Immature natural killer cell (primary cell): ENCODE results near the gene KCNMB1. TPM values are rescaled to one million over a fixed set of nuclear protein-coding genes. Genes with fewer than 3 reads are reported as not detected.
"Not testable (repeated sequence)": the region's sequence is repeated elsewhere in the genome, so short reads cannot be mapped to it uniquely, and the experiment has no call there.

Experiments used
- DNase-seq, 3 donors: peaks; one replicate each; pipeline ENCODE4 v3.0.0; 2022; ENCODE audit warnings: mixed read lengths in 1 of 3
- H3K27ac Mint-ChIP-seq, 6 donors: one replicate each; pipeline ENCODE4 v1.8.0; 2020; ENCODE audit warnings: mixed read lengths in 6 of 6, mild to moderate bottlenecking in 5 of 6, inconsistent platforms in 4 of 6, moderate library complexity in 3 of 6
- H3K27me3 Mint-ChIP-seq, 3 donors: one replicate each; pipeline ENCODE4 v1.8.0; 2020 to 2021; ENCODE audit warnings: low read depth in 3 of 3, mild to moderate bottlenecking in 3 of 3, mixed read lengths in 3 of 3, moderate library complexity in 3 of 3, inconsistent platforms in 1 of 3
- H3K36me3 Mint-ChIP-seq, 3 donors: one replicate each; pipeline ENCODE4 v1.8.0; 2020; ENCODE audit warnings: mixed read lengths in 3 of 3, inconsistent platforms in 2 of 3, mild to moderate bottlenecking in 2 of 3
- H3K4me1 Mint-ChIP-seq, 2 donors: one replicate each; pipeline ENCODE4 v1.8.0; 2020; ENCODE audit warnings: inconsistent platforms in 2 of 2, mild to moderate bottlenecking in 2 of 2, mixed read lengths in 2 of 2, moderate library complexity in 1 of 2
- H3K4me3 Mint-ChIP-seq, 5 donors: one replicate each; pipeline ENCODE4 v1.8.0; 2020; ENCODE audit warnings: mild to moderate bottlenecking in 5 of 5, mixed read lengths in 5 of 5, inconsistent platforms in 3 of 5, moderate library complexity in 3 of 5
- H3K9me3 Mint-ChIP-seq, 6 donors: one replicate each; pipeline ENCODE4 v1.8.0; 2020; ENCODE audit warnings: mild to moderate bottlenecking in 6 of 6, mixed read lengths in 6 of 6, inconsistent platforms in 4 of 6, moderate library complexity in 3 of 6
- polyA plus RNA-seq, 3 donors: library from polyadenylated mRNA; unstranded; fragments of 300-500 nt; fragmentation: Illumina TruSeq; gene quantifications; one replicate each; pipeline ENCODE4 v1.2.3, GENCODE V29; 2021

The KCNMB1 gene
- polyA plus RNA-seq, 3 donors from 2014 or later = 0.07 to 0.18 TPM; not detected in 1

- Mint-ChIP-seq H3K4me3 (no peak overlapping the region), H3K4me1 (no peaks in the 10 kb centered on the region), H3K9me3 (no peaks in the 10 kb centered on the region), H3K27ac (no peak overlapping the region), H3K27me3 (peaks cover 0 to 11% (median 5%) of the 10 kb centered on the region in 3 donors), H3K36me3 (peaks cover 0 to 4% (median 0%) of the 10 kb centered on the region in 3 donors)
- no peak for DNase-seq
Observed at GRCh38 chr5:170380361-170380951, 8.7 kb downstream of the KCNMB1 start.

- Mint-ChIP-seq H3K36me3 (peaks cover 0 to 4% (median 0%) of the 10 kb centered on the region in 3 donors), H3K9me3 (no peaks in the 10 kb centered on the region), H3K4me3 (no peak overlapping the region), H3K27ac (no peak overlapping the region), H3K27me3 (peaks cover 0 to 5% (median 3%) of the 10 kb centered on the region in 3 donors), H3K4me1 (no peaks in the 10 kb centered on the region)
- DNase-seq = no peak
Observed at GRCh38 chr5:170378740-170379139, 10.4 kb downstream of the KCNMB1 start.

- H3K27me3 Mint-ChIP-seq = peaks cover 0 to 4% (median 3%) of the 10 kb centered on the region in 3 donors
- no peak for DNase-seq
- no peak overlapping the region for H3K4me3 Mint-ChIP-seq
- H3K36me3 Mint-ChIP-seq = peaks cover 0 to 4% (median 0%) of the 10 kb centered on the region in 3 donors
- no peak overlapping the region for H3K27ac Mint-ChIP-seq
- no peaks in the 10 kb centered on the region for H3K4me1 Mint-ChIP-seq
- no peaks in the 10 kb centered on the region for H3K9me3 Mint-ChIP-seq
Observed at GRCh38 chr5:170377027-170377426, 12.1 kb downstream of the KCNMB1 start.

- H3K36me3 Mint-ChIP-seq, H3K4me1 Mint-ChIP-seq, H3K27me3 Mint-ChIP-seq, H3K9me3 Mint-ChIP-seq, H3K27ac Mint-ChIP-seq, DNase-seq, H3K4me3 Mint-ChIP-seq: not testable (repeated sequence)
Observed at GRCh38 chr5:170376526-170376925, 12.6 kb downstream of the KCNMB1 start.

GRCh38 chr5:170375283-170375682 lies 13.9 kb downstream of the KCNMB1 start:
- Mint-ChIP-seq H3K4me1 (no peaks in the 10 kb centered on the region), H3K9me3 (no peaks in the 10 kb centered on the region), H3K27me3 (peaks cover 0 to 3% (median 2%) of the 10 kb centered on the region in 3 donors), H3K4me3 (no peak overlapping the region), H3K36me3 (peaks cover 0 to 4% (median 0%) of the 10 kb centered on the region in 3 donors), H3K27ac (no peak overlapping the region)
- DNase-seq = no peak

- H3K9me3 Mint-ChIP-seq = no peaks in the 10 kb centered on the region
- H3K4me1 Mint-ChIP-seq = no peaks in the 10 kb centered on the region
- no peak overlapping the region for H3K27ac Mint-ChIP-seq
- peaks cover 0 to 3% (median 2%) of the 10 kb centered on the region in 3 donors for H3K27me3 Mint-ChIP-seq
- H3K4me3 Mint-ChIP-seq = no peak overlapping the region
- peaks cover 0 to 4% (median 3%) of the 10 kb centered on the region in 3 donors for H3K36me3 Mint-ChIP-seq
- DNase-seq = no peak
Observed at GRCh38 chr5:170372971-170373370, 16.2 kb downstream of the KCNMB1 start.

- Mint-ChIP-seq H3K9me3 (no peaks in the 10 kb centered on the region), H3K4me3 (no peak overlapping the region), H3K36me3 (peaks cover 0 to 3% (median 0%) of the 10 kb centered on the region in 3 donors), H3K27me3 (peaks cover 0 to 2% (median 2%) of the 10 kb centered on the region in 3 donors), H3K27ac (no peak overlapping the region), H3K4me1 (no peaks in the 10 kb centered on the region)
- no peak for DNase-seq
Observed at GRCh38 chr5:170368586-170368985, 20.6 kb downstream of the KCNMB1 start.

- DNase-seq = no peak
- Mint-ChIP-seq H3K27me3 (peaks cover 0 to 2% (median 2%) of the 10 kb centered on the region in 3 donors), H3K4me1 (no peaks in the 10 kb centered on the region), H3K36me3 (peaks cover 0 to 3% (median 0%) of the 10 kb centered on the region in 3 donors), H3K27ac (no peak overlapping the region), H3K4me3 (no peak overlapping the region), H3K9me3 (no peaks in the 10 kb centered on the region)
Observed at GRCh38 chr5:170366276-170366675, 22.9 kb downstream of the KCNMB1 start.

- Mint-ChIP-seq H3K27ac (peak overlapping the region in 1 of 6 donors; percentile 35), H3K9me3 (no peaks in the 10 kb centered on the region), H3K4me1 (no peaks in the 10 kb centered on the region), H3K36me3 (peaks cover 0 to 3% (median 0%) of the 10 kb centered on the region in 3 donors), H3K27me3 (peaks cover 0 to 2% (median 2%) of the 10 kb centered on the region in 3 donors), H3K4me3 (no peak overlapping the region)
- DNase-seq = no peak
Observed at GRCh38 chr5:170365831-170366230, 23.3 kb downstream of the KCNMB1 start.

- Mint-ChIP-seq H3K4me3 (no peak overlapping the region), H3K9me3 (no peaks in the 10 kb centered on the region), H3K27ac (no peak overlapping the region), H3K36me3 (peaks cover 0 to 3% (median 0%) of the 10 kb centered on the region in 3 donors), H3K4me1 (no peaks in the 10 kb centered on the region), H3K27me3 (peaks cover 0 to 2% (median 2%) of the 10 kb centered on the region in 3 donors)
- no peak for DNase-seq
Observed at GRCh38 chr5:170365011-170365410, 24.2 kb downstream of the KCNMB1 start.

- no peak overlapping the region for H3K4me3 Mint-ChIP-seq
- H3K4me1 Mint-ChIP-seq = no peaks in the 10 kb centered on the region
- no peak for DNase-seq
- no peaks in the 10 kb centered on the region for H3K9me3 Mint-ChIP-seq
- H3K36me3 Mint-ChIP-seq = no peaks in the 10 kb centered on the region
- no peak overlapping the region for H3K27ac Mint-ChIP-seq
- peaks cover 0 to 2% (median 2%) of the 10 kb centered on the region in 3 donors for H3K27me3 Mint-ChIP-seq
Observed at GRCh38 chr5:170363671-170364070, 25.5 kb downstream of the KCNMB1 start.

GRCh38 chr5:170362656-170363055 lies 26.5 kb downstream of the KCNMB1 start:
- H3K9me3 Mint-ChIP-seq = no peaks in the 10 kb centered on the region
- H3K27ac Mint-ChIP-seq = no peak overlapping the region
- H3K36me3 Mint-ChIP-seq = no peaks in the 10 kb centered on the region
- peaks cover 0 to 2% (median 2%) of the 10 kb centered on the region in 3 donors for H3K27me3 Mint-ChIP-seq
- H3K4me1 Mint-ChIP-seq = no peaks in the 10 kb centered on the region
- DNase-seq = no peak
- H3K4me3 Mint-ChIP-seq = no peak overlapping the region

GRCh38 chr5:170362102-170362501 lies 27.1 kb downstream of the KCNMB1 start:
- Mint-ChIP-seq H3K27ac (peak overlapping the region in 1 of 6 donors; percentile 62), H3K9me3 (no peaks in the 10 kb centered on the region), H3K36me3 (no peaks in the 10 kb centered on the region)

GRCh38 chr5:170361616-170362015 lies 27.6 kb downstream of the KCNMB1 start:
- no peak for DNase-seq
- Mint-ChIP-seq H3K27me3 (peaks cover under 1 to 5% (median 2%) of the 10 kb centered on the region in 3 donors), H3K4me3 (no peak overlapping the region), H3K4me1 (no peaks in the 10 kb centered on the region), H3K36me3 (no peaks in the 10 kb centered on the region), H3K9me3 (no peaks in the 10 kb centered on the region), H3K27ac (no peak overlapping the region)

More at GRCh38 chr5:170362102-170362501, 27.1 kb downstream of the KCNMB1 start:
- Mint-ChIP-seq H3K4me3 (no peak overlapping the region), H3K27me3 (peaks cover 0 to 5% (median 2%) of the 10 kb centered on the region in 3 donors), H3K4me1 (no peaks in the 10 kb centered on the region)
- DNase-seq = no peak

- Mint-ChIP-seq H3K4me3 (no peak overlapping the region), H3K4me1 (no peaks in the 10 kb centered on the region), H3K36me3 (no peaks in the 10 kb centered on the region), H3K27me3 (peaks cover 2 to 5% (median 3%) of the 10 kb centered on the region in 3 donors), H3K27ac (no peak overlapping the region), H3K9me3 (no peaks in the 10 kb centered on the region)
- DNase-seq = no peak
Observed at GRCh38 chr5:170361116-170361515, 28.1 kb downstream of the KCNMB1 start.
